Heart right ventricle (tissue), 16 donors: ENCODE results near the gene GCNT3. TPM values are rescaled to one million over a fixed set of nuclear protein-coding genes. Genes with fewer than 3 reads are reported as not detected.
"Not testable (repeated sequence)": the region's sequence is repeated elsewhere in the genome, so short reads cannot be mapped to it uniquely, and the experiment has no call there.

Experiments used
- ATAC-seq, 8 donors: fragments of 200-7000 bp; cut with Tn5 transposase; one replicate each; pipeline ENCODE4 v1.9.1; 2020; ENCODE audit warnings: mild to moderate bottlenecking in 8 of 8, moderate library complexity in 8 of 8, moderate number of reproducible peaks in 1 of 8
- DNase-seq, 2 donors: peaks; one replicate each; pipeline ENCODE4 v3.0.0-alpha.2; 2020
- H3K27ac ChIP-seq, 10 donors: fragments of 200-600 bp; sonication (generic) in 2 of 10; one replicate each; pipeline versions ENCODE4 v1.5.0 to v1.8.0; 2020 to 2022; ENCODE audit warnings: mild to moderate bottlenecking in 3 of 10
- H3K27me3 ChIP-seq, 7 donors: fragments of 200-600 bp; one replicate each; pipeline ENCODE4 v1.8.0; 2021 to 2022; ENCODE audit warnings: mild to moderate bottlenecking in 2 of 7
- H3K36me3 ChIP-seq, 9 donors: fragments of 200-600 bp; sonication (generic) in 1 of 9; one replicate each; pipeline versions ENCODE4 v1.5.0 to v1.8.0; 2020 to 2022; ENCODE audit warnings: mild to moderate bottlenecking in 2 of 9
- H3K4me1 ChIP-seq, 9 donors: fragments of 200-600 bp; sonication (generic) in 1 of 9; one replicate each; pipeline versions ENCODE4 v1.5.0 to v1.8.0; 2020 to 2022; ENCODE audit warnings: mild to moderate bottlenecking in 4 of 9
- H3K4me3 ChIP-seq, 10 donors: fragments of 200-600 bp; sonication (generic) in 2 of 10; one replicate each; pipeline versions ENCODE4 v1.5.0 to v1.8.0; 2020 to 2022; ENCODE audit warnings: mild to moderate bottlenecking in 7 of 10, moderate library complexity in 2 of 10
- H3K9me3 ChIP-seq, 11 donors: fragments of 200-600 bp in 10 of 11; sonication (generic) in 2 of 11; one replicate each; pipeline versions ENCODE4 v1.5.0 to v1.8.0; 2013 to 2022; ENCODE audit warnings: mild to moderate bottlenecking in 2 of 11, control low read depth in 1 of 11, moderate library complexity in 1 of 11
- CTCF ChIP-seq, 9 donors: fragments of 200-600 bp; sonication (generic) in 2 of 9; IDR thresholded peaks; one replicate each; pipeline versions ENCODE4 v1.5.0 to v1.8.0; 2021 to 2022; ENCODE audit warnings: antibody characterized with exemption in 9 of 9, mild to moderate bottlenecking in 5 of 9, moderate library complexity in 1 of 9
- WGBS, 2 donors: extraction: QIAGEN DNeasy Blood & Tissue Kit; methylation state at CpG; one replicate each; pipeline ENCODE4 v1.1.7; 2013; ENCODE audit warnings: inconsistent platforms in 1 of 2; 5-methylcytosine and 5-hydroxymethylcytosine counted together
- intact Hi-C, 10 donors: fragments of 100-400 bp; cut with DNase I; formaldehyde crosslinking; loops; one replicate each; pipeline versions ENCODE4 v1.11.1 to v1.14.2; 2022
- polyA plus RNA-seq, 2 donors: library from polyadenylated mRNA; stranded (reverse); fragments of 200-250 nt; gene quantifications; one replicate each; pipeline ENCODE4 v1.2.3, GENCODE V29; 2013
- total RNA-seq, 10 donors: library from RNA; stranded (reverse); fragmentation: NEBNext Ultra II Directional in 3 of 10; extraction: Animal tissue kit (Norgen Biotek cat#: 25700) in 3 of 10; gene quantifications; one replicate each; pipeline versions ENCODE4 v1.2.1 to v1.2.4, GENCODE V29; 2021 to 2023
- donor health status: Arrhythmogenic right ventricular cardiomyopathy.
- donor health status: ischemic (EF 13 %, LVEDD 7.1; RV severe dilation, severe dysfunction).
- donor health status: healthy with polysubstance abuse.
- donor health status: DM: no; HTN: yes; CAD: no.
- donor health status: DM: no; HTN: no; CAD: no.
- donor health status: ischemic (EF 25% LVEDD 6.9; RV normal size, moderate dysfunction).
- donor health status: ischemic (EF 25% LVEDD 5.7; RV mildly dilated, moderate dysfunction).
- donor health status: healthy.
- donor health status: DM: yes; HTN: yes; CAD: no.
- donor health status: Ischemic cardiomyopathy.
- donor health status: ischemic (EF 35%, LVEDD 5.7; RV mildly dilated, moderate dysfunction).
- donor health status: nonischemic (EF 11% LVEDD 7.7; RV severe dilation, severe dysfunction).
- donor health status: DM: yes; HTN: yes; CAD: no.
- donor health status: PGD.
- donor health status: ischemic (EF 29% LVEDD 5.4; RV normal size, mild dysfunction).
- donor health status: nonischemic (EF 23%, LVEDD 6.1; RV moderate dilation, normal function).

The GCNT3 gene
- total and polyA plus RNA-seq, 12 donors = 0.12 to 0.55 (median 0.37) TPM; not detected in 7

GRCh38 chr15:59632714-59633113, 21.1 kb downstream of the GCNT3 start:
- Histone ChIP-seq H3K9me3 (no peaks in the 10 kb centered on the region), H3K4me1 (no peaks in the 10 kb centered on the region), H3K36me3 (peaks cover 0 to 19% (median 0%) of the 10 kb centered on the region in 9 donors), H3K27me3 (no peaks in the 10 kb centered on the region), H3K4me3 (no peak overlapping the region), H3K27ac (no peak overlapping the region)
- ATAC-seq = no peak
- intact Hi-C loops = loop anchor here in 3 of 10 donors (10.0 kb wide), 2 partner anchors 88 to 98 kb away; no protein-coding TSS in a partner anchor
- peak in 2 of 9 donors; percentile 18 to 26 for TF ChIP-seq CTCF (IDR thresholded peaks at IDR 0.05)
- DNase-seq = no peak
- WGBS, 2 donors = 52 to 58% methylated on average over 4 of the region's 4 CpGs

GRCh38 chr15:59636184-59636583, 24.6 kb downstream of the GCNT3 start:
- no peaks in the 10 kb centered on the region for H3K27me3 ChIP-seq
- no peak for TF ChIP-seq CTCF (IDR thresholded peaks at IDR 0.05)
- no peak for ATAC-seq
- 93 to 94% methylated on average over 3 of the region's 3 CpGs for WGBS, 2 donors
- H3K9me3 ChIP-seq = no peaks in the 10 kb centered on the region
- no peak overlapping the region for H3K27ac ChIP-seq
- DNase-seq = no peak
- H3K36me3 ChIP-seq = peaks cover 0 to 54% (median 9%) of the 10 kb centered on the region in 9 donors
- H3K4me1 ChIP-seq = no peaks in the 10 kb centered on the region
- no peak overlapping the region for H3K4me3 ChIP-seq
- intact Hi-C loops = loop anchor here in 3 of 10 donors (10.0 kb wide), 2 partner anchors 91 to 101 kb away; no protein-coding TSS in a partner anchor

GRCh38 chr15:59637507-59637906, 25.9 kb downstream of the GCNT3 start:
- not testable (repeated sequence) for H3K4me3 ChIP-seq, H3K9me3 ChIP-seq, H3K4me1 ChIP-seq, ATAC-seq, DNase-seq, H3K27me3 ChIP-seq, H3K27ac ChIP-seq
- intact Hi-C loops = loop anchor here in 3 of 10 donors (10.0 kb wide), 2 partner anchors 93 to 103 kb away; no protein-coding TSS in a partner anchor
- H3K36me3 ChIP-seq = peaks cover 0 to 66% (median 9%) of the 10 kb centered on the region in 9 donors
- WGBS, 2 donors = 95 to 97% methylated on average over 2 of the region's 2 CpGs

GRCh38 chr15:59642351-59642750, 30.8 kb downstream of the GCNT3 start:
- intact Hi-C loops = no loop called here

More at GRCh38 chr15:59642351-59642750, 30.8 kb downstream of the GCNT3 start:
- no peaks in the 10 kb centered on the region for H3K9me3 ChIP-seq
- no peak overlapping the region for H3K27ac ChIP-seq
- H3K36me3 ChIP-seq = peaks cover 0 to 99% (median 19%) of the 10 kb centered on the region in 9 donors
- WGBS, 2 donors = 89 to 92% methylated on average over 2 of the region's 2 CpGs
- H3K27me3 ChIP-seq = no peaks in the 10 kb centered on the region
- no peak overlapping the region for H3K4me3 ChIP-seq
- peak in 2 of 9 donors; percentile 5 to 13 for TF ChIP-seq CTCF (IDR thresholded peaks at IDR 0.05)
- no peak for DNase-seq
- ATAC-seq = no peak
- H3K4me1 ChIP-seq = no peaks in the 10 kb centered on the region
